ENCODE results near the gene ALPK3. TPM values are rescaled to one million over a fixed set of nuclear protein-coding genes. Genes with fewer than 3 reads are reported as not detected.
A peak's percentile ranks its signal among the peaks of the same experiment; 100 is the strongest.

The ALPK3 gene
- total and polyA plus RNA-seq, 9 of the 15 experiments (the other 6 are each of a cell fraction or from before 2014, with no cell fraction given): 0.04 to 1.0 (median 0.07) TPM; not detected in 2

GRCh38 chr15:84914909-84915605, 97.9 kb downstream of the ALPK3 start (continued):
- TF ChIP-seq SMARCB1 (IDR thresholded peaks at IDR 0.05; ENCODE audit: insufficient read length, low read depth) (no peak), ZNF76 (CRISPR knock-in tag; IDR thresholded peaks at IDR 0.05; ENCODE audit: borderline replicate concordance) (no peak), CREBBP (IDR thresholded peaks at IDR 0.05; ENCODE audit: low read depth, low read length) (no peak), MYBL2 (IDR thresholded peaks at IDR 0.05; ENCODE audit: low read depth) (no peak), MYBL2 (CRISPR knock-in tag; IDR thresholded peaks at IDR 0.05; ENCODE audit: borderline replicate concordance) (no peak), JUND (IDR thresholded peaks at IDR 0.05; ENCODE audit: borderline replicate concordance, low read depth, low read length) (peak; percentile 98), JUND (tag; IDR thresholded peaks at IDR 0.05; ENCODE audit: borderline replicate concordance, low read depth, low read length) (peak; percentile 99), ELF1 (tag; IDR thresholded peaks at IDR 0.05) (no peak), SIX5 (IDR thresholded peaks at IDR 0.05; ENCODE audit: borderline replicate concordance in 1 of 2, insufficient read depth in 1 of 2, low read depth in 1 of 2, low read length in 2 of 2) (no peak), KLF16 (IDR thresholded peaks at IDR 0.05) (no peak), ZKSCAN8 (CRISPR knock-in tag; IDR thresholded peaks at IDR 0.05) (no peak), LCOR (CRISPR knock-in tag; IDR thresholded peaks at IDR 0.05) (no peak), XRCC4 (IDR thresholded peaks at IDR 0.05; ENCODE audit: extremely low read depth, insufficient read depth, insufficient read length) (no peak), ZNF444 (CRISPR knock-in tag; IDR thresholded peaks at IDR 0.05) (no peak), ZEB2 (IDR thresholded peaks at IDR 0.05) (peak; percentile 87), SRSF7 (optimal IDR thresholded peaks at IDR 0.05; ENCODE audit: low read depth, low read length) (no peak), HDAC3 (IDR thresholded peaks at IDR 0.05; ENCODE audit: borderline replicate concordance, partially characterized antibody) (no peak), FOXJ3 (CRISPR knock-in tag; IDR thresholded peaks at IDR 0.05) (no peak)
- TF ChIP-seq, protein P1, sequence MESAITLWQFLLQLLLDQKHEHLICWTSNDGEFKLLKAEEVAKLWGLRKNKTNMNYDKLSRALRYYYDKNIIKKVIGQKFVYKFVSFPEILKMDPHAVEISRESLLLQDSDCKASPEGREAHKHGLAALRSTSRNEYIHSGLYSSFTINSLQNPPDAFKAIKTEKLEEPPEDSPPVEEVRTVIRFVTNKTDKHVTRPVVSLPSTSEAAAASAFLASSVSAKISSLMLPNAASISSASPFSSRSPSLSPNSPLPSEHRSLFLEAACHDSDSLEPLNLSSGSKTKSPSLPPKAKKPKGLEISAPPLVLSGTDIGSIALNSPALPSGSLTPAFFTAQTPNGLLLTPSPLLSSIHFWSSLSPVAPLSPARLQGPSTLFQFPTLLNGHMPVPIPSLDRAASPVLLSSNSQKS (CRISPR knock-in tag; IDR thresholded peaks at IDR 0.05): no peak
- TF ChIP-seq, protein P2, sequence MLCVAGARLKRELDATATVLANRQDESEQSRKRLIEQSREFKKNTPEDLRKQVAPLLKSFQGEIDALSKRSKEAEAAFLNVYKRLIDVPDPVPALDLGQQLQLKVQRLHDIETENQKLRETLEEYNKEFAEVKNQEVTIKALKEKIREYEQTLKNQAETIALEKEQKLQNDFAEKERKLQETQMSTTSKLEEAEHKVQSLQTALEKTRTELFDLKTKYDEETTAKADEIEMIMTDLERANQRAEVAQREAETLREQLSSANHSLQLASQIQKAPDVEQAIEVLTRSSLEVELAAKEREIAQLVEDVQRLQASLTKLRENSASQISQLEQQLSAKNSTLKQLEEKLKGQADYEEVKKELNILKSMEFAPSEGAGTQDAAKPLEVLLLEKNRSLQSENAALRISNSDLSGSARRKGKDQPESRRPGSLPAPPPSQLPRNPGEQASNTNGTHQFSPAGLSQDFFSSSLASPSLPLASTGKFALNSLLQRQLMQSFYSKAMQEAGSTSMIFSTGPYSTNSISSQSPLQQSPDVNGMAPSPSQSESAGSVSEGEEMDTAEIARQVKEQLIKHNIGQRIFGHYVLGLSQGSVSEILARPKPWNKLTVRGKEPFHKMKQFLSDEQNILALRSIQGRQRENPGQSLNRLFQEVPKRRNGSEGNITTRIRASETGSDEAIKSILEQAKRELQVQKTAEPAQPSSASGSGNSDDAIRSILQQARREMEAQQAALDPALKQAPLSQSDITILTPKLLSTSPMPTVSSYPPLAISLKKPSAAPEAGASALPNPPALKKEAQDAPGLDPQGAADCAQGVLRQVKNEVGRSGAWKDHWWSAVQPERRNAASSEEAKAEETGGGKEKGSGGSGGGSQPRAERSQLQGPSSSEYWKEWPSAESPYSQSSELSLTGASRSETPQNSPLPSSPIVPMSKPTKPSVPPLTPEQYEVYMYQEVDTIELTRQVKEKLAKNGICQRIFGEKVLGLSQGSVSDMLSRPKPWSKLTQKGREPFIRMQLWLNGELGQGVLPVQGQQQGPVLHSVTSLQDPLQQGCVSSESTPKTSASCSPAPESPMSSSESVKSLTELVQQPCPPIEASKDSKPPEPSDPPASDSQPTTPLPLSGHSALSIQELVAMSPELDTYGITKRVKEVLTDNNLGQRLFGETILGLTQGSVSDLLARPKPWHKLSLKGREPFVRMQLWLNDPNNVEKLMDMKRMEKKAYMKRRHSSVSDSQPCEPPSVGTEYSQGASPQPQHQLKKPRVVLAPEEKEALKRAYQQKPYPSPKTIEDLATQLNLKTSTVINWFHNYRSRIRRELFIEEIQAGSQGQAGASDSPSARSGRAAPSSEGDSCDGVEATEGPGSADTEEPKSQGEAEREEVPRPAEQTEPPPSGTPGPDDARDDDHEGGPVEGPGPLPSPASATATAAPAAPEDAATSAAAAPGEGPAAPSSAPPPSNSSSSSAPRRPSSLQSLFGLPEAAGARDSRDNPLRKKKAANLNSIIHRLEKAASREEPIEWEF (CRISPR knock-in tag; IDR thresholded peaks at IDR 0.05): no peak
- TF ChIP-seq, protein P3, sequence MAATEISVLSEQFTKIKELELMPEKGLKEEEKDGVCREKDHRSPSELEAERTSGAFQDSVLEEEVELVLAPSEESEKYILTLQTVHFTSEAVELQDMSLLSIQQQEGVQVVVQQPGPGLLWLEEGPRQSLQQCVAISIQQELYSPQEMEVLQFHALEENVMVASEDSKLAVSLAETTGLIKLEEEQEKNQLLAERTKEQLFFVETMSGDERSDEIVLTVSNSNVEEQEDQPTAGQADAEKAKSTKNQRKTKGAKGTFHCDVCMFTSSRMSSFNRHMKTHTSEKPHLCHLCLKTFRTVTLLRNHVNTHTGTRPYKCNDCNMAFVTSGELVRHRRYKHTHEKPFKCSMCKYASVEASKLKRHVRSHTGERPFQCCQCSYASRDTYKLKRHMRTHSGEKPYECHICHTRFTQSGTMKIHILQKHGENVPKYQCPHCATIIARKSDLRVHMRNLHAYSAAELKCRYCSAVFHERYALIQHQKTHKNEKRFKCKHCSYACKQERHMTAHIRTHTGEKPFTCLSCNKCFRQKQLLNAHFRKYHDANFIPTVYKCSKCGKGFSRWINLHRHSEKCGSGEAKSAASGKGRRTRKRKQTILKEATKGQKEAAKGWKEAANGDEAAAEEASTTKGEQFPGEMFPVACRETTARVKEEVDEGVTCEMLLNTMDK (IDR thresholded peaks at IDR 0.05; ENCODE audit: borderline replicate concordance, insufficient read depth, low read depth, low read length, poor library complexity, severe bottlenecking): no peak

All from K562 (cell line).